MV-4-11 (cell line): Measurements from ENCODE around the gene TLR9.

ENCODE experiments used
- DNase-seq: peaks from one replicate; lab custom pipeline; 2025; lab: John Stamatoyannopoulos, UW

Gene TLR9

DNA sequence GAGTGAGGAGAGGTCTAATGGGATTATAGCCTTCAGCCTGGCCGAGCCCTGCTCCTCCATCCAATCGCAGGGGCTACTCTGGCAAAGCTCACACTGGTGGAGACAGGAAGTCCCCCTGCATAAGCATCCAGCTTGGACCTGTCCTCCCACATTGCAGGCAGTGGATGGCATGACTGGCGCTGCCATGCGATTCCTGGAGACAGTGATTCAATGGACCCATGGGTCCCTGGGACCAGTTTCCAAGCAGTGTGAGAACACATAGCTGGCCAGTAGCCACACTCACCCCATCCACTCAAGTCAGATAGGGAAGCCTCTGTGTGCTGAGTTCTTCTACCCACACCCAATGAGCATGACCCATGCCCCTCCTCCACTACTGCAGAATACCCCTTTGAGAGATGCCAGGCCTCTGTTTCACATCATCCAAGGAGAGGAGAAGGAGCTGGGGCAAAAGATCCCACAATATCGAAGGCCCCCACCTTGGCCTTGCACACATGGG is 53.1 kb downstream of the TLR9 start:
- no peak for DNase-seq

DNA sequence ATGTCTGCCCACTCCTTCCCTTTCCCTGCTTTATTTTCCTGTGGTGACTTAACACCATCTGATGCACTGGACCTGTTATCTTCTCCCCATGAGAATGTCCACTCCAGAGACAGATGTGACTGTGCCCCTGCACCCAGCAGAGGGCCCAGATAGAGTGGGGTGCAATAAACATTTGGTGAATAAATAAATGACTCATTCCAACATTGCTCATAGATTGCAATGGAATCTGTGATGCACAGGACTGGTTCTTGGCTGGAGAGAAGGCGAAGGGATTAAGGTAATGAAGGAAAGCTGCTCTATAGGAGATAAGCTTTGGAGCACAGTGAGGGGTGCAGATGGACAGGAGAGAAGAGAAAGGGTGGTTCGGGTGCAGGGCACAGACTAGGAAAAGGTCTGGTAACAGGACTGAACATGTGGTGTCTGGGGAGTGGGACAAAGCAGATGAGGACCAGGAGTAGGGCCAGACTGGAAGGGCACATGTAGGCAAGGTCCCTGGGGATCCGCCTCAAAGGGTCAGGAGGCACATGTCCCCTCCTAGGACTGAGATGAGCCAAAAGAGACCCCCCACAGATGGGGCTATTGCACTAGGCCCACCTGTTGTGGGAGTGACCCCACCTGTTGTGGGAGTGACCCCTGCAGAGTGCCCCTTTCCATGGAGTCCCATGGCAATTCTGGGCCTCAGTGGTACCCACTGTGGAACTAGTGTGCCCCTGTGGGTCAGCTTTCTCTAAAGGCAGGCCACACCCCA is 53.8 kb downstream of the TLR9 start:
- no peak for DNase-seq
